SJSA1 (cell line): ENCODE data around the gene MAD2L2. TPM values are rescaled to one million over a fixed set of nuclear protein-coding genes. Genes with fewer than 3 reads are reported as not detected.

Experiments used
- DNase-seq, 2 experiments: peaks; one replicate each; pipeline ENCODE4 v3.0.0-alpha.2; 2015 to 2020; ENCODE audit warnings: low spot score in 2 of 2, low read depth in 1 of 2
- H3K27ac ChIP-seq: fragments of 250-450 bp; sonication (Bioruptor Pico); 2 replicates; pipeline ENCODE4 v1.5.1; 2020; ENCODE audit warnings: mild to moderate bottlenecking, moderate library complexity
- H3K27me3 ChIP-seq: fragments of 250-450 bp; sonication (Bioruptor Pico); replicated peaks from 2 replicates; pipeline ENCODE4 v1.5.1; 2020; ENCODE audit warnings: mild to moderate bottlenecking, moderate library complexity
- H3K36me3 ChIP-seq: fragments of 250-450 bp; sonication (Bioruptor Pico); 2 replicates; pipeline ENCODE4 v1.5.1; 2020; ENCODE audit warnings: mild to moderate bottlenecking
- H3K4me1 ChIP-seq: fragments of 250-450 bp; sonication (Bioruptor Pico); replicated peaks from 2 replicates; pipeline ENCODE4 v1.6.1; 2021; ENCODE audit warnings: mild to moderate bottlenecking
- H3K4me3 ChIP-seq: fragments of 250-450 bp; sonication (Bioruptor Pico); 2 replicates; pipeline ENCODE4 v1.5.1; 2020; ENCODE audit warnings: mild to moderate bottlenecking
- H3K9me3 ChIP-seq: fragments of 250-450 bp; sonication (Bioruptor Pico); replicated peaks from 2 replicates; pipeline ENCODE4 v1.5.1; 2020; ENCODE audit warnings: mild to moderate bottlenecking
- total RNA-seq: library from RNA; depleted of rRNA; stranded (reverse); fragments of >200 nt; shearing (Covaris generic); gene quantifications from 2 replicates; pipeline ENCODE4 v1.2.3, GENCODE V29; 2014; rRNA removed

The MAD2L2 gene
- 118 and 132 TPM in 2 replicates for total RNA-seq

DNA sequence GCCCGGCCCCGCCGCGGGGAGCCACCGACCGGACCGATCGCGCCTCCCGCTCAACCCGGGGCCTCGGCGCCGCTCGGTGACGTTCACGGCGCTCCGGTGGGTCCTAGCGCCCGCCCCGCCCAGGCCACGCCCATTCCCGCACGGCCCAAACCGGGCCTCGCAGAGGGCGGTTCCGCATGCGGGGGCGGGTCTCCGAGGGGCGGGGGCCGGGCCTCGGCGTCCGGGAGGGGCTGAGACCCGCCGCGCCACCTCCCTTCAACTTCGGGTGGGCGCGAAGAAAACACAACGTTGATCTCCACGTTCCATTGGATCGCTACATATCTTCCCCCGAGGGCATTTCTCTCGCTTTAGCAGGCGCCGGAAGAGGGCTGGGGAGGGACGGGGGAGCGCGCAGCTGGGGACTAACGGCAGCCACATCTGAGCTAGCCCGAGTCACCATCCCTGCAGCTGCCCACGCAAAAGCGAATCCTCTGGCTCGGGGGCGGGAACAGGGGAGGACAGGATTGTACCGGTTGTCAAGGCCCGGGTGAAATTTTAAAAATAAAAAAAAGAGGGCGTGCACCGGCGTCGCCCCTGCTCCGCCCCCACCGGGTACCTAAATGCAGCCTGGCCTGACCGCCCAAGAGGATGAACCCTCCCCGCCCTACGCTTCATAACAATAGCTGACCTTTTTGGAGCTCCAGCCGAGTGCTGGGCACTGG, at the start of gene MAD2L2:
Gene MAD2L2 (minus strand): TSS at position 78 of the 701 bp plus-strand sequence. CDS start 547 bp downstream, outside the sequence.
- H3K36me3 ChIP-seq = peaks cover 21% of the 10 kb centered on the region
- H3K27ac ChIP-seq = peak within 1 kb of the TSS; percentile 75
- H3K27me3 ChIP-seq = peaks cover 3% of the 10 kb centered on the region; the same call in 1 of the 2 replicates
- H3K4me1 ChIP-seq = peaks cover 5% of the 10 kb centered on the region; the same call in 1 of the 2 replicates
- peak within 1 kb of the TSS; percentile 75 for H3K4me3 ChIP-seq
- DNase-seq = peak; percentile 85 to 88
- no peaks in the 10 kb centered on the region for H3K9me3 ChIP-seq

DNA sequence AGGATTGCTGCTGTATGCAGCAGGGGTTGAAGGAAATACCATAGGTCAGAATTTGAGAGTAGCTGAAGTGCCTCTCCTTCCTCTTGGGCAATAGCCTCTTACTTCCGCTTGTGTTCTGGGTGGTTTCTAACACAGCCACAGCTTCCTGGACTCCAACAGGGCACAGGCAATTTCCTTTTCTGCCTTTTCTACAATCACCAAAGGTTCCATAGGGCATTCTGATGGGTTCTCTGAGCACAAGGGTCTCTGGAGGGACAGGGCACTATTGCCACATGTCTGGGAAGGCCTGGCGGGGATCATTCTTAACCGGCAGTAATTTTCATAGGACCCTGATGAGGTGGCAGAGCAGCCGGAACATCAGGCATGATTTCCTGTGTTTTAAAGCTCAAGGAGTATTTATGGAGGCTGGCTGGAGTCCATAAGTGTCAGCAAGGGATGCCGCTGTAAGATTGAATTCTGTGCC, 49.5 kb upstream of the MAD2L2 start:
- H3K27ac ChIP-seq = no peak overlapping the region
- no peak overlapping the region for H3K4me3 ChIP-seq
- no peaks in the 10 kb centered on the region for H3K9me3 ChIP-seq
- peaks cover 3% of the 10 kb centered on the region; the same call in 1 of the 2 replicates for H3K4me1 ChIP-seq
- no peaks in the 10 kb centered on the region for H3K36me3 ChIP-seq
- no peak for DNase-seq
- H3K27me3 ChIP-seq = no peaks in the 10 kb centered on the region

DNA sequence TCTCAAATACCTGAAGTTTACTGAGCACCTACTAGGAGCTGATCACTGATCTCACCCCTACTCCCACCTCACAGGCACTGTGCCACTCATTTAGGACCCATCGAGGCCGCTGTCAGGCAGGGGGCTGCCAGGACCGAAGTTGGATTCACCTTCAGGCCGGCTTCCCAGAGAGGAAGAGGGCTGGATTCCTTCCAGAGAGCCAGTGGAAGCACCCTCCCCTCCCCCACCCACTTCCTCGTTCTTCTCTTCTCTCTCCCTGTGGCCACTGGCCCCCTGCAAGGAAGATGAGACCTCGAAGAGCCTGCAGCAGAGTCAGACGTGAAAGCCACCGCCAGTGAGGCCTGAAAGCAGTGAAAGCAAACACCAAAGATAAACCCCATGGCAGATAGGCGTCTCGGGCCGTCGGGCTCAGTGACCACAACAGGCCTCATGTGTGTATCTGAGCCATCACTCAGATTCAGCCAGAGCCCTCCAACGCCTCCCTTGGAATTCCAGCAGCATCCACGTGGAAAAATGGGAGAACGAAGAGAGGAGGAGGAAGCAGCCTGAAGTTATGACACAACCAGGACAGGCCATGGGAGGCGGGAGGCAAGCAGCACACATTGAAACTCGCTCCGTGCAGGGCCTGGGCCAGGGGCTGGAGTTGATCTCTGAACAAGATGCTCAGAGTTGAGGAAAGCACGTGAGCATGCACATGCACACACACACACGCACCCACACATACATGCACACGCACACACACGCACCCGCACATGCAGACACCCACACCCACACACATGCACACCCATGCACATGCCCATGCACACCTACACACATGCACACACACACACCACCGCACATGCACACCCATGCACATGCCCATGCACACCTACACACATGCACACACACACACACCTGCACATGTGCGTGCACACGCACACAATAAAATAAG, 48.8 kb upstream of the MAD2L2 start:
- Histone ChIP-seq H3K4me1 (peaks cover 3% of the 10 kb centered on the region; the same call in 1 of the 2 replicates), H3K27me3 (no peaks in the 10 kb centered on the region), H3K36me3 (no peaks in the 10 kb centered on the region), H3K4me3 (no peak overlapping the region), H3K9me3 (no peaks in the 10 kb centered on the region), H3K27ac (no peak overlapping the region)
- DNase-seq = no peak

DNA sequence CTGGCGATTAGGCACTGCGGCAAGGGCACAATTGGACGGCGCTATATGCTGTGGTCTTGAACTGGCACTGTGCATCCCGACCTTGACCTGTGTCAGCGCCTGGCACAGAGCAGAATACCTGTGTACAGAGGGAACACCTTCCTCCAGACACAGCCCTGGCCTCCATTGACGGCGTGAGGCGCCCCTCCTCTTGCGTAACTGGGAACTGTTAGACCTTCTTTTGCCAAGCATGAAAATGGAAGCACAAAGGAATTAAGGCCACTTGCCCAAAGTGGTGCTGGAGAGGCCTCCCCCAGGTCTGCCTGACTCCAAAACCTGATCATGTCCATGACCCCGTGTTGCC, 48.2 kb upstream of the MAD2L2 start:
- H3K4me1 ChIP-seq = peaks cover 3% of the 10 kb centered on the region; the same call in 1 of the 2 replicates
- H3K4me3 ChIP-seq = no peak overlapping the region
- H3K27ac ChIP-seq = no peak overlapping the region

DNA sequence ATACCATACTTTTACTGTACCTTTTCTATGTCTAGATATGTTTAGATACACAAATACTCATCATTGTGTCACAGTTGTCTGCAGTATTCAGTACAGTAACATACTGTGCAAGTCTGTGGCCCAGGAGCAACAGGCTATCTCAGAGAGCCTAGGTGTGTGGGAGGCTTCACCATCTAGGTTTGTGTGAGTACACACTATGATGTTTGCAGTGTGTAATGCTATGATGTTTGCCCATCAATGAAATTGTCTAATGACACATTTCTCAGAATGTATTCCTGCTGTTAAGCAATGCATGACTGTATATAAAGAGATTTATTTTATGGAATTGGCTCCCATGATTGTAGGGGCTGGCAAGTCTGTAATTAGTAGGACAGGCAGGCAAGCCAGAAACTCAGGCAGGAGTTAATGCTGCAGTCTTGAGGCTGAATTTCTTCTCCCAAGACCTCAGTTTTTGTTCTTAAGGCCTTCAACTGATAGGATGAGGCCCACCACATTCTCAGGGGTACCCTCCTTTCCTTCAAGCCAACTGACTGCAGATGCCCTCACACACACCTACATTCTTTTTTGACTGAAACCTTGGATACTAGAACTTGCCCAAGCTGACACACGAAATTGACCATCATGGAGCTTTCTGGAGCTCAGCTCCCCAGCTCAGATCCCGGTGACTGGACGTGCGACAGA, 47.3 kb upstream of the MAD2L2 start:
- Histone ChIP-seq H3K4me3 (no peak overlapping the region), H3K36me3 (no peaks in the 10 kb centered on the region)

More for the DNA sequence above, 48.2 kb upstream of the MAD2L2 start:
- Histone ChIP-seq H3K9me3 (no peaks in the 10 kb centered on the region), H3K27me3 (no peaks in the 10 kb centered on the region), H3K36me3 (no peaks in the 10 kb centered on the region)
- no peak for DNase-seq

DNA sequence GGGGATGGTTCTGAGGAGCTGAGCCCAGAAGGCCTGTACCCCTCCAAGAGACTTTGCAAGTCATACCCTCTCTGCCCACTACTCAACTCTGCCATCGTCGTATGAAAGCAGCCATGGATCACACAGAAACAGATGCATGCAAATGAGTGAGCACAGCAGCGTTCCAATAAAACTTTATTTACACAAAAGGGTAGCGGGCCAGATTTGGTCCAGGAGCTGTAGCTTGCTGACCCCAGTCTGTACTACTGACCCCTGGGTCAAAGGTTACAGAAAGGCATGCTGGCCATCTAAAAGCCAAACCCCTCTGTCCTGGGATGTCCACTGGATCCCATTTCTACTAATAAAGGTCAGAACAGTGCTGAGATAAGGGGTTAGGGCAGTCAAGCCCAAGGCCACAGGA, 46.2 kb upstream of the MAD2L2 start:
- Histone ChIP-seq H3K36me3 (no peaks in the 10 kb centered on the region), H3K9me3 (no peaks in the 10 kb centered on the region), H3K4me3 (no peak overlapping the region), H3K4me1 (peaks cover 3% of the 10 kb centered on the region; the same call in 1 of the 2 replicates), H3K27ac (no peak overlapping the region), H3K27me3 (no peaks in the 10 kb centered on the region)
- no peak for DNase-seq

More for the DNA sequence above, 47.3 kb upstream of the MAD2L2 start:
- no peaks in the 10 kb centered on the region for H3K27me3 ChIP-seq
- DNase-seq = no peak
- H3K27ac ChIP-seq = no peak overlapping the region
- H3K9me3 ChIP-seq = no peaks in the 10 kb centered on the region
- peaks cover 3% of the 10 kb centered on the region; the same call in 1 of the 2 replicates for H3K4me1 ChIP-seq

DNA sequence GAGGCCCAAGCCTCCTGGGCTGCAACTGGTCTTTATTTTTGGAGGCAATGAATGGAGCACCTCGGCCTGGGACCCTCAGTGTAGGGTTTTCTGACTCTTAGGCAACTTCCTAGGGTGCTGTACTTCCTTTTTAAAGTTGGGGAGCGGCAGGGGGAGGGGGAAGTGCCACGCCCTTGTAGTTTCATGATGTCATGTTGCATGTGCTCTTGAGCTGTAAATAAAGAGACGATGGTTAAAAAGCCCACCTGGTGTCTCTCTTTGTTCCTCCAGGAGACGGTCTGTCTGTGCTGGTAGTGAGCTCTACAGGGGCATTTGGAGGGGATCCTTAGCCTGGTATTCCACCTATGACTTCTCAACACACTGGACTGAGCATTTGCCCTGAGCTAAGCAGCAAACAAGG, 44.7 kb upstream of the MAD2L2 start:
- Histone ChIP-seq H3K4me3 (no peak overlapping the region), H3K4me1 (no peaks in the 10 kb centered on the region), H3K27ac (no peak overlapping the region), H3K27me3 (no peaks in the 10 kb centered on the region), H3K36me3 (no peaks in the 10 kb centered on the region), H3K9me3 (no peaks in the 10 kb centered on the region)
- no peak for DNase-seq

DNA sequence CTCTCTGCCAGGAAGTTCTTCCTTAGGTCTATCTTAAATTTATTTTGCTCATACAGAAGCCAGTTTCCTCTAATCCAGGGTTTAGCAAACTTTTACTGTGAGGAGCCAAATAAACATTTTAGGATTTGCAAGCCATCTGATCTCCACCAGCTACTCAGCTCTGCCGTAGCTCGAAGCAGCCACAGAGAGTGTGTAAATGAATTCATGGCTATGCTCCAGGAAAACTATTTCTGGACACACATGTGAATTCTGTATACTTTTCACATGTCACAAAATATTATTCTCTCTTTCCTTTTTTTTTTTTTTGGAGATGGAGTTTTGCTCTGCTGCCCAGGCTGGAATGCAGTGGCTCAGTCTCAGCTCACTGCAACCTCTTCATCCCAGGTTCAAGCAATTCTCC, 41.6 kb upstream of the MAD2L2 start:
- Histone ChIP-seq H3K4me3 (no peak overlapping the region), H3K27ac (no peak overlapping the region), H3K9me3 (no peaks in the 10 kb centered on the region), H3K27me3 (peaks cover 16% of the 10 kb centered on the region; the same call in 1 of the 2 replicates), H3K36me3 (no peaks in the 10 kb centered on the region), H3K4me1 (peaks cover 8% of the 10 kb centered on the region)
- DNase-seq = no peak

DNA sequence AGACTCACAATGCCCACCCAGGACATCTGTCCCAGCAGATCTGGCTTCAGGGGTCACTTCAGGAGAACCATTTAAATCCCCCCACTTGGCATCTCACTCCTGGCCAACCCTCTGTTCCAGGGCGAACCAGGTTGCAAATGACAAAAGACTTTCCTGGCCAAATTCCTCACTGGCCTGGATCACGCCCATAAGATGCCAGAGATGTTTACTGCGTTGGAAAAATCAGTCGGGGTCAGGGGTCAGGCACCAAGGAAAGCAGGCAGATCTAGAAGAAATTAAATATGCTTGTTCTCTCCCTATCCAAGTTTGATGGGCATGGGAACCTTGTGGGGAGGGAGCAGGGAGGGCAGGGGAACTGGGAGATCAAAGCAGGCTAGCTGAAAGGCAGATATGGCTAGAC, 40.4 kb upstream of the MAD2L2 start:
- Histone ChIP-seq H3K27ac (no peak overlapping the region), H3K9me3 (no peaks in the 10 kb centered on the region), H3K4me1 (peaks cover 8% of the 10 kb centered on the region), H3K36me3 (no peaks in the 10 kb centered on the region), H3K4me3 (no peak overlapping the region), H3K27me3 (peaks cover 18% of the 10 kb centered on the region; the same call in 1 of the 2 replicates)
- DNase-seq = no peak

DNA sequence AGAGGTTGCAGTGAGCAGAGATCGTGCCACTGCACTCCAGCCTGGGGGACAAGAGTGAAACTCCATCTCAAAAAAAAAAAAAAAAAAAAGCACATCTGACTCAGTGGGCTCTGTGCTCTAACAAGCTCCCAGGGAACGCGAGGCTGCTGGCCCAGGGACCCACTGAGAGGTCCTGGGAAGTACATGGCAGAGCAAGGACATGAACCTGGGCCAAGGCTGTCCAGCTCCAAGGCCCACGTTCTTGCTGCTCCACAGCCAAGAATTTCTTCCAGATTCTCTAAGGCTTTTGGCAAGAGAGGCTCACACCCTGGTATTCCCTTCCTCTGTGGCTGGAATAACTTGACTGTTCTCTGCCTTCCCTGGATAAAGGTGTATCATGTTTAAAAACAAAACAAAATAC, 39.6 kb upstream of the MAD2L2 start:
- H3K9me3 ChIP-seq = no peaks in the 10 kb centered on the region
- no peaks in the 10 kb centered on the region for H3K36me3 ChIP-seq
- peaks cover 8% of the 10 kb centered on the region for H3K4me1 ChIP-seq
- peaks cover 24% of the 10 kb centered on the region; the same call in 1 of the 2 replicates for H3K27me3 ChIP-seq
- DNase-seq = no peak
- H3K4me3 ChIP-seq = no peak overlapping the region
- no peak overlapping the region for H3K27ac ChIP-seq

DNA sequence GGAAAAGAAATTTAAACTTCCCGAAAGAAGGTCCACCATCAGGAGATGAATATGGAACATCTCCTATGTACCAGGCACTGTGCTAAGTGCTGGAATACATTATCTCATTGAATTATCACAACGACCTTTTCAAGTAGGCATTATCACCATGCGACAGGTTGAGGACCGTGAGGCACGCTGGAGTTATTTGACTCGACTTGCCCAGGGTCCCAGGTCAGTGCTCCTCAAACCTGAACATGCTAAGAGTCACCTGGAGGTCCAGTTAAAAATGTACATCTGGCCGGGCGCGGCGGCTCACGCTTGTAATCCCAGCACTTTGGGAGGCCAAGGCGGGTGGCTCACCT, 39.1 kb upstream of the MAD2L2 start:
- peaks cover 8% of the 10 kb centered on the region for H3K4me1 ChIP-seq
- no peak overlapping the region for H3K27ac ChIP-seq
- no peaks in the 10 kb centered on the region for H3K36me3 ChIP-seq
- no peaks in the 10 kb centered on the region for H3K9me3 ChIP-seq
- no peak for DNase-seq
- no peak overlapping the region for H3K4me3 ChIP-seq
- peaks cover 29% of the 10 kb centered on the region for H3K27me3 ChIP-seq

DNA sequence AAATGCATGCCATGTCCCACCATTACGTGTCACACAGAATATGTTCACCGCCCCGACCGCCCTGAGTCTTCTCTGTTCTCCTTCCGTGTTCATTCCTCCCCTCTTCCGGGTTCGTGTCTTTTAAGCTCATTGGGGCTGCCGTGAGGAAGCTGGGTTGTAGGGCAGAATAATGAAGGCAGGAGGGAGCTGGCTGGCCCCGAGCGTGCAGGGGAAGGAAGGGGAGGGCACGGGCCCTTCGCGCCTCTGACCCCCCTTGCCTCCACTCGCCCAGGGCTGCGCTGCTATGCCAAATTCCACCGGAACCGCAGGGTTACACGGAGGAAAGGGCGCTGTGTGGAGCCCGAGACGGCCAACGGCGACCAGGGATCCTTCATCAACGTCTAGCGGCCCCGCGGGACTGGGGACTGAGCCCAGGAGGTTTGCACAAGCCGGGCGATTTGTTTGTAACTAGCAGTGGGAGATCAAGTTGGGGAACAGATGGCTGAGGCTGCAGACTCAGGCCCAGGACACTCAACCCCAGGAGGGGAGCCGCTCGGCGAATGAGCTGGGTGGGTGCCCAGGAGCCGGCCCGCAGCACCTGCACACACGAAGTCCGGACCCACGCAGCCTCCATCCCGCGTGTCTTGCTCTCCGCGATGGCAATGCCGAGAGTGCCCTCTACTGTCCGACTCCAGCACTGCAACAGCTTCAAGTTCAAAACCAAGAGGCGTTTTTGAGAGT, 38.5 kb upstream of the MAD2L2 start:
- H3K4me1 ChIP-seq = peaks cover 8% of the 10 kb centered on the region
- no peaks in the 10 kb centered on the region for H3K36me3 ChIP-seq
- no peak overlapping the region for H3K27ac ChIP-seq
- peak; percentile 43 to 66 for DNase-seq
- no peaks in the 10 kb centered on the region for H3K9me3 ChIP-seq
- H3K27me3 ChIP-seq = peaks cover 34% of the 10 kb centered on the region
- no peak overlapping the region for H3K4me3 ChIP-seq
